Fibroblast of lung (primary cell): ENCODE data around the gene TNNI3K. TPM values are rescaled to one million over a fixed set of nuclear protein-coding genes. Genes with fewer than 3 reads are reported as not detected.

ENCODE experiments used
- DNase-seq, 2 donors: peaks; one replicate each; pipeline versions ENCODE4 v3.0.0 to v3.0.0-alpha.2; 2010; ENCODE audit warnings: low read depth in 2 of 2
- H2AFZ ChIP-seq: 2 replicates; pipeline ENCODE4 v1.5.1; 2012; ENCODE audit warnings: low read length, control low read depth, inconsistent platforms
- H3K27ac ChIP-seq: 2 replicates; pipeline ENCODE4 v1.5.1; 2011; ENCODE audit warnings: low read length, control low read depth; ENCODE audit not compliant: insufficient read depth
- H3K27me3 ChIP-seq: 2 replicates; pipeline ENCODE4 v1.5.1; 2011; ENCODE audit warnings: mild to moderate bottlenecking, low read length; ENCODE audit not compliant: control insufficient read depth, insufficient read depth
- H3K36me3 ChIP-seq: 2 replicates; pipeline ENCODE4 v1.5.1; 2011; ENCODE audit warnings: low read length; ENCODE audit not compliant: control insufficient read depth, insufficient read depth
- H3K4me1 ChIP-seq: 2 replicates; pipeline ENCODE4 v1.5.1; 2011; ENCODE audit warnings: low read length; ENCODE audit not compliant: control insufficient read depth, insufficient read depth; ENCODE audit errors: extremely low read depth
- H3K4me2 ChIP-seq: 2 replicates; pipeline ENCODE4 v1.5.1; 2011; ENCODE audit warnings: low read length, control low read depth; ENCODE audit not compliant: insufficient read depth; ENCODE audit errors: extremely low read depth
- H3K4me3 ChIP-seq, 4 experiments: fragments of 200-600 bp in 1 of 4; sonication (generic) in 1 of 4; replicated peaks in 1 of 4; 2 replicates each; pipeline ENCODE4 v1.5.1; 2011 to 2016; ENCODE audit warnings: low read length in 4 of 4, low read depth in 3 of 4, mild to moderate bottlenecking in 3 of 4, control low read depth in 2 of 4, inconsistent platforms in 1 of 4, mixed read lengths in 1 of 4; ENCODE audit not compliant: insufficient read depth in 1 of 4; ENCODE audit errors: control extremely low read depth in 1 of 4
- H3K79me2 ChIP-seq: 2 replicates; pipeline ENCODE4 v1.5.1; 2012; ENCODE audit warnings: mild to moderate bottlenecking, low read length, inconsistent platforms; ENCODE audit not compliant: control insufficient read depth, insufficient read depth
- H3K9ac ChIP-seq: 2 replicates; pipeline ENCODE4 v1.5.1; 2011; ENCODE audit warnings: mild to moderate bottlenecking, low read length, control low read depth; ENCODE audit not compliant: insufficient read depth
- H3K9me3 ChIP-seq: 2 replicates; pipeline ENCODE4 v1.5.1; 2012; ENCODE audit warnings: low read depth, low read length; ENCODE audit not compliant: control insufficient read depth, insufficient read depth
- H4K20me1 ChIP-seq: 2 replicates; pipeline ENCODE4 v1.5.1; 2011; ENCODE audit warnings: low read length; ENCODE audit not compliant: control insufficient read depth, insufficient read depth; ENCODE audit errors: extremely low read depth
- EZH2 ChIP-seq: IDR thresholded peaks from 2 replicates; pipeline ENCODE4 v1.5.1; 2012; ENCODE audit warnings: low read length, control low read depth, mild to moderate bottlenecking; ENCODE audit errors: missing control alignments
- polyA plus RNA-seq, 2 donors: library from polyadenylated mRNA; depleted of rRNA in 1 of 2; stranded (reverse) in 1 of 2; unstranded in 1 of 2; fragments of >200 nt; gene quantifications; 2 replicates each; pipeline ENCODE4 v1.2.1, GENCODE V29; 2011 to 2012; ENCODE audit warnings: missing spikeins in 1 of 2
- total RNA-seq: library from RNA; depleted of rRNA; stranded (reverse); fragments of >200 nt; gene quantifications from 2 replicates; pipeline ENCODE4 v1.2.1, GENCODE V29; 2014
- TF ChIP-seq, protein P1 (sequence below), 2 donors: IDR thresholded peaks in 1 of 2; conservative IDR thresholded peaks in 1 of 2; 1 replicate in 1 of 2; 2 replicates in 1 of 2; pipeline ENCODE4 v1.5.1; 2011 to 2012; ENCODE audit warnings: low read length in 2 of 2, control low read depth in 1 of 2, inconsistent platforms in 1 of 2, low read depth in 1 of 2, mild to moderate bottlenecking in 1 of 2

The TNNI3K gene
- total and polyA plus RNA-seq, 2 donors (not counting 1 experiment from before 2014, with no cell fraction given), result 0.66 to 0.91 TPM

DNA sequence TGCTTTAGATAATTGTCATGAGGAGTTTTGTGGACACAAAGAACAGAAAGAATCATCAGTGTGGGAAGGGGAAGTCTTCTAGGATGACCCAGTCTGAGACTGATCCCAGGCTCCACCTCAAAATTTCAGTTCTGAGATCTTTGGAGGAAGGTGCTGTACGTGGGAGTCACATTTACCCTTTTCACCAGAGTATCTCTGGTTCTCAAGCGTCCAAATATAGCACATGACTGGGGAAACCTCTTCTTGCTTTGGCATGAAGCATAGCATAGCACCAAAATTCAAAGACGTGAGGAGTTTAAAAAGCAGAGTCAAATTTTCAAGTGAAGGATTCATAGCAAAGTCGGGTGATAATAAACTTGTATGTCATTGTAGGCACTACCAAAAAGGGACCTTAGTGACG is 180.7 kb downstream of the TNNI3K start:
- Histone ChIP-seq H3K9ac (no peak overlapping the region), H4K20me1 (no peaks in the 10 kb centered on the region)

DNA sequence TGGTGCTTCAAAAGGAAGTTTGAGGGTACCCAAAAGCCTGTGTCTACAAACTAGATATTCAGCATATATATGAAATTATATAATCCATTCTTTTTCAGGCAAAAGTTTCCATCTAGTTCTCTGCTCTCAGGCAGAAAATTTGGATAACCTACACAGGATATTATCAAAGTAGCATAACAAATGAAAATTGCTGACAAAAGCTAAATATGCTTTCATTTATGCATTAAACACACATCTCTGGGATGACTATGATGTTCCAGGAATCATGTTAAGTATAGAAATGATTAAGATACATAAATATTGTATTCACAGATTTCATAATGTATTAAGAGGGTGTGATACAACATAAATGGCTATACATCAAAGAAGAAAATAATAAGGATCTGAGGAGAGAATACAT is 184.4 kb downstream of the TNNI3K start:
- Histone ChIP-seq H4K20me1 (no peaks in the 10 kb centered on the region), H3K4me1 (no peaks in the 10 kb centered on the region), H3K9ac (no peak overlapping the region), H3K4me3 (no peak overlapping the region), H2AFZ (no peak overlapping the region), H3K9me3 (no peaks in the 10 kb centered on the region), H3K4me2 (no peak overlapping the region), H3K27ac (no peak overlapping the region), H3K27me3 (no peaks in the 10 kb centered on the region), H3K36me3 (no peaks in the 10 kb centered on the region), H3K79me2 (no peaks in the 10 kb centered on the region)
- no peak for DNase-seq
- TF ChIP-seq, protein P1, sequence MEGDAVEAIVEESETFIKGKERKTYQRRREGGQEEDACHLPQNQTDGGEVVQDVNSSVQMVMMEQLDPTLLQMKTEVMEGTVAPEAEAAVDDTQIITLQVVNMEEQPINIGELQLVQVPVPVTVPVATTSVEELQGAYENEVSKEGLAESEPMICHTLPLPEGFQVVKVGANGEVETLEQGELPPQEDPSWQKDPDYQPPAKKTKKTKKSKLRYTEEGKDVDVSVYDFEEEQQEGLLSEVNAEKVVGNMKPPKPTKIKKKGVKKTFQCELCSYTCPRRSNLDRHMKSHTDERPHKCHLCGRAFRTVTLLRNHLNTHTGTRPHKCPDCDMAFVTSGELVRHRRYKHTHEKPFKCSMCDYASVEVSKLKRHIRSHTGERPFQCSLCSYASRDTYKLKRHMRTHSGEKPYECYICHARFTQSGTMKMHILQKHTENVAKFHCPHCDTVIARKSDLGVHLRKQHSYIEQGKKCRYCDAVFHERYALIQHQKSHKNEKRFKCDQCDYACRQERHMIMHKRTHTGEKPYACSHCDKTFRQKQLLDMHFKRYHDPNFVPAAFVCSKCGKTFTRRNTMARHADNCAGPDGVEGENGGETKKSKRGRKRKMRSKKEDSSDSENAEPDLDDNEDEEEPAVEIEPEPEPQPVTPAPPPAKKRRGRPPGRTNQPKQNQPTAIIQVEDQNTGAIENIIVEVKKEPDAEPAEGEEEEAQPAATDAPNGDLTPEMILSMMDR (conservative IDR thresholded peaks at IDR 0.05 in 1 of 2, IDR thresholded peaks at IDR 0.05 in 1 of 2; ENCODE audit: low read depth in 1 of 2, low read length in 2 of 2), result no peak
- no peak for TF ChIP-seq EZH2

More for the DNA sequence above, 180.7 kb downstream of the TNNI3K start:
- Histone ChIP-seq H2AFZ (no peak overlapping the region), H3K36me3 (no peaks in the 10 kb centered on the region), H3K79me2 (no peaks in the 10 kb centered on the region), H3K4me1 (no peaks in the 10 kb centered on the region), H3K27me3 (no peaks in the 10 kb centered on the region), H3K27ac (no peak overlapping the region), H3K4me3 (no peak overlapping the region), H3K9me3 (no peaks in the 10 kb centered on the region), H3K4me2 (no peak overlapping the region)
- no peak for DNase-seq
- no peak for TF ChIP-seq EZH2

DNA sequence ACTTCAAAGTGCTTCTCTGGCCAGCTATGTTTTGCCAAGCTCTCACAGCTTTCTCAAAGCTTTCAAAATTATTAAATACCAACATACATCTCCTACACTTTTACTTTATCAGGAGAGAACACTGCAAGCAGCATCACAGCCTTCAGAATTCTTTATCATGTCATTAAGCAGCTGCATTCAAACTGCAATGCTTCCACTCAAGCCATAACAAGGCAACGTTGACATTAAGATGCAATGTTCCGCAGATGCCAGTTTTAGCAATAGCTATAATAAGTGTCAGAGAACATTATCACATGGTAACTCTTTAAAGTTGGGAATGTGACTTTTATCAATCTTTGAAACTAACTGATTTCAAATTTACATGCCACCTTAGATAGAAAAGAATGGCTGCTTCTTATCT is 185.3 kb downstream of the TNNI3K start:
- Histone ChIP-seq H3K79me2 (no peaks in the 10 kb centered on the region), H3K27me3 (no peaks in the 10 kb centered on the region)

More for the DNA sequence above, 185.3 kb downstream of the TNNI3K start:
- TF ChIP-seq, protein P1 (conservative IDR thresholded peaks at IDR 0.05 in 1 of 2, IDR thresholded peaks at IDR 0.05 in 1 of 2; ENCODE audit: low read depth in 1 of 2, low read length in 2 of 2), result no peak
- no peak for TF ChIP-seq EZH2
- Histone ChIP-seq H3K9me3 (no peaks in the 10 kb centered on the region), H2AFZ (no peak overlapping the region), H4K20me1 (no peaks in the 10 kb centered on the region), H3K4me3 (no peak overlapping the region), H3K9ac (no peak overlapping the region), H3K27ac (no peak overlapping the region), H3K36me3 (no peaks in the 10 kb centered on the region), H3K4me1 (no peaks in the 10 kb centered on the region), H3K4me2 (no peak overlapping the region)
- no peak for DNase-seq
